HG03139 (cell line): ENCODE data around the gene FBXW8.

Experiments used
- ATAC-seq: cut with Tn5 transposase; IDR thresholded peaks from one replicate; pipeline ENCODE4 v1.9.1; 2021; ENCODE audit not compliant: unreplicated experiment

FBXW8 gene

GRCh38 chr12:117036547-117036946, 125.8 kb downstream of the FBXW8 start:
- no peak for ATAC-seq

DNA sequence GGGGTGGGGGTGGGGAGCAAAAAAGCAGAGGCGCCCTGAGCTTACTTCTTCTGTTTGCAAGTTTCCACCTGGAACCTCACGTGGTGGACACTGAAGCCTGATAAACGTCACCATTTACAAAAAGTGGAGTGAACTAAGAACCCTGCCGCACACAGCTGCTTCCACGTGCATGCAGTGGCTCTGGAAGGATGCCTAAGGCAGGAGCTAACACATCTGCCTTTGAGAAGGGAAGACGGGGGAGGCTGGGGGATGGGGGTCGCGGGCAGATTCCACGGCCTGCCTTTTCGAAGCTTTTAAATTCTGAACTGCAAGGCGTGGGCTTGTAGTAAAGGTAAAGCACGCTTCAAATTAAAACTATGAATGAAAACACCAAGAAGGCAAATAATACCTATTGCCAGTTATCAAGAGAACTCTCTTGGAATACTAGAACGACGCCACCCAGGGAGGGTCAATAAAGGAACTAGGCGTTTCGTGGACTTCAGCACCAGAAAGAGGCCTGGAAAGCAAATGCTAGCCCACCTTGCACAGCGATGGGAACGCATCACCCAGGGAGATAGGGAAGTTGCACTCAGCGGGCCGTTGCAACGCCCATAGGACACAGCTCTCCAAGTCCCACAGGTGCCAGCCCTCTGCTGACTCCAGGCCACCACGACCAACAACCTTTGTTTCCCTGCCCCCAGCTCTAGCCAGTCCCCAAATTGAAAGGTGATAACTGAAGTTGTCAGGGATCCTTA, 126.7 kb downstream of the FBXW8 start:
- no peak for ATAC-seq

- ATAC-seq = no peak
Measured at GRCh38 chr12:117038023-117038680, 127.4 kb downstream of the FBXW8 start.

DNA sequence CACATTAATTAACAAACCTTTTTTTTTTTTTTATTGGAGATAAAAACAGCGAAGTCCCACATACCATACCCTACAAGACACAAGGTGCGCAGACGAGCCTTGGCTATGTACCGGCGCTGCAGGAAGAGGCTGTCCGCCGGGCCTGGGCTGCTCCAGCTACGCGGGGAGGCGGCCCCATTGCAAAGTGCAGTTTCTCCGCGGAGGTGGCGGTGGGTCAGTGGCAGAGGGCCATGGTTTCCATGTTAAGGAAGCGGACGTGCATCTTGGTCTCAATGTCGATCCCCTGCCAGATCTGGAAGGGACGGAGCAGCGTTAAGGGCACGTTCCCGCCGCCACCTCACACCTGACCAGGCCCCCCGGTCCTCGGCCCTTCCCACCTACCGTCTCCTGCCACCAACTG, 128.2 kb downstream of the FBXW8 start:
- no peak for ATAC-seq

DNA sequence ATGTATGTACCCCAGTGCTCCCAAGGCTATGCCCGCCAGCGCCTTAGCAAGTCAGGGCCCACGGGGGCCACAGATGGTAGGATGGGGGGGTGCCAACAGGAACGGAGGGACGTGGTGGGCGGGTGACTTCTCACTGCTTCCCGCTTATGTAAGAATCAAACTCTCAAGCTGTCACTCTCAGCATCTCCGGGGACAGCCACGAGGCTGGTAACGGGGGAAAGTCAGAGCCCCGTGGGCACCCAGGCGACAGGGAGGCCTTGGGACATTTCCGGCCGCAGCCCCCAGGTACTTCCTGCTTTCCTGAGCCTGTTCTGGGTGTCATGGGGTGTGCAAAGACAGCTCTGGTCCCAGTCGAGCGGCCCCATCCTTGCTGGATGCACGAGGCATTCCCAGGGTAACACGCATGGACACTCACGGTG, 129.2 kb downstream of the FBXW8 start:
- ATAC-seq = no peak

DNA sequence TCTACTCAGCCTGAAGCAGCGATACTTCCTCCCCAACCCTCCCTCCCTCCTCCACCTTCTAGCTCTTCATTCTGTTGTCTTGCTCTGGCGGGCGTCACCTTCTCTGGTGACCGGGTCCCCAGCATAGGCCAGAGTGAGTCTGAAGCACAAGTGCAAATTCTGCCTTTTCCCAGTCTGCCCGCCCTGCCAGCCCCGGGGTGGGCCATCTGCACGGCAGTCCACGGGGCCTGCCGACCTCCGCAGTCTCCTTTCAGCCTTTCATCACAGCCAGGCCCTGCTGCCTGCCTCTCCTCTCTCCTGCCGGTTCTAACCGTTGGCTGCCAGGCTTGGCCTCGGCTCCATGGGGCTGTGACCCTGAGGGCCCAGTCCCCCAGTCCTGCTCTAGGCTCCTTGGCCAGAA, 129.7 kb downstream of the FBXW8 start:
- ATAC-seq = no peak

DNA sequence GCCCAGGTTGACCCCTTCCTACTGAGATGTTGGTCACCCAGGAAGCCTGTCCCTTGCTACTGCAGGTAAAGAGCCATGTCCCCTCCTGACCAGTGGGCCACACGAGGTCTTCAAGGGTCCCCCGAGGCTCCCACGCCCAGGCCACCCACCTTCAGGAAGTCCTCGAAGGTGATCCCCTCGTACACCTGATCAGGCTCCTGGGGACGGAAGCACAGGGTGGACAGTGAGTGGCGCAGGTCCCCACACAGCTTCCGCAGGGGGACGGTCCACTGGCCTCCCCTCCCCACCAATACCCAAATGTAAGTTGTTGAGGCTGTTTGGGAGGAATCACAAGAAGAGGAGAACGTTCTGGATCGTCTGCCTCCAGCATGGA, 131.0 kb downstream of the FBXW8 start:
- ATAC-seq = no peak

GRCh38 chr12:117042171-117042842, 131.6 kb downstream of the FBXW8 start:
- no peak for ATAC-seq

- ATAC-seq = no peak
Measured at GRCh38 chr12:117042862-117043261, 132.1 kb downstream of the FBXW8 start.

GRCh38 chr12:117044311-117044710, 133.6 kb downstream of the FBXW8 start:
- ATAC-seq = no peak

DNA sequence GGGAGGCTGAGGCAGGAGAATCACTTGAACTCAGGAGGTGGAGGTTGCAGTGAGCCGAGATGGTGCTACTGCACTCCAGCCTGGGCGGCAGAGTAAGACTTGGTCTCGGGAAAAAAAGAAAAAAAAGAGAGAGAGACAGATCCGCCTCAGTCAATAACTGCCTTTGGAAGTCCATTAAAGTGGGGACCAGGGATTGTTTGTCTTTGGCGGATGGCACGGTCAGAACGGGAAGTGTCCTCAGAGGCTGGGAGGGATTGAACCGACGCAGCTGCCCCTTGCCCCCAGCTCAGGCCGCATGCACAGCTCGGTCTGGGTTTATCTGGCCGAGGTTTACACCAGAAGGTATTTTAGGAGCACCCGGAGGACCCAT, 134.0 kb downstream of the FBXW8 start:
- no peak for ATAC-seq

DNA sequence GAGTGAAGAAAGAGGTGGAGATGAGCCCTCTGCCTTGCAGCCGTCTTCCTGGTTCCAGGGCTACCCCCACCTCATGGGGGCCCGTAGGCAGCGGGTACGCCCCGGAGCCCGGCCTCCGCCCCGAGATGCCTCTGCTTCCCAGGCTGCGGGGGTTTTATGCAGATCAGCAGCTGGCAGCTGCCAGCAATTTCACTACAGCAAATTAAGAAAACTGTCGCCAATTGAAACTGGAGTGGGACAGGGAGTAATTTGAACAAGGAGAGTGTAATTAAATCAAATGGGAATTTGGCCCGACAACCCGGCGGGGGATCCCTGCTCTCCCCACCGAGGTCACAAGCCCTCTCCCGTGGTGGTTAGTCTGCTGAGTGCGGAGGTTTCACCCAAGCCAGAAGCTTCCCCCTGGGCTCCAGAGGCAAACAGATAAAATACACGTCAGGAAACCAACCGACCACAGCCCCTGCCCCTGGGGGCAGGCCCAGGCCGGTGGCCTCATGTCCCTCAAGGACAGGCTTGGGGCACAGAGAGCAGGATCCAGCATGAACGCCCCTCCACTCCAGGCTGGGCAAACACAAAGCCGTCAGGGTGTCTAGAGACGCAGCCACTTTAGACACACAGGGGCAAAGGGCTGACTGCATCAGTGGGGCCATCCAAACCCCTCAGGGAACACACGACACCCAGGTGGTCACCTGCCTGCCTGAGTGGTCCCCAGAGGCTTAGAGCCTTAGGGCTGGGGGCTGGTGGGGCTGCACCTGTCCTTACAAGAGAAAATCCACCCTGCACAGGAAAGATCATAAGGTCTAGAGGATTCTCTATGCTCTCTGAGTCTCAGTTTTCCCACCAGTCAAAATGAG, 134.6 kb downstream of the FBXW8 start:
- no peak for ATAC-seq

GRCh38 chr12:117046011-117046369, 135.2 kb downstream of the FBXW8 start:
- ATAC-seq = no peak

- ATAC-seq = no peak
Measured at GRCh38 chr12:117046425-117046824, 135.7 kb downstream of the FBXW8 start.

DNA sequence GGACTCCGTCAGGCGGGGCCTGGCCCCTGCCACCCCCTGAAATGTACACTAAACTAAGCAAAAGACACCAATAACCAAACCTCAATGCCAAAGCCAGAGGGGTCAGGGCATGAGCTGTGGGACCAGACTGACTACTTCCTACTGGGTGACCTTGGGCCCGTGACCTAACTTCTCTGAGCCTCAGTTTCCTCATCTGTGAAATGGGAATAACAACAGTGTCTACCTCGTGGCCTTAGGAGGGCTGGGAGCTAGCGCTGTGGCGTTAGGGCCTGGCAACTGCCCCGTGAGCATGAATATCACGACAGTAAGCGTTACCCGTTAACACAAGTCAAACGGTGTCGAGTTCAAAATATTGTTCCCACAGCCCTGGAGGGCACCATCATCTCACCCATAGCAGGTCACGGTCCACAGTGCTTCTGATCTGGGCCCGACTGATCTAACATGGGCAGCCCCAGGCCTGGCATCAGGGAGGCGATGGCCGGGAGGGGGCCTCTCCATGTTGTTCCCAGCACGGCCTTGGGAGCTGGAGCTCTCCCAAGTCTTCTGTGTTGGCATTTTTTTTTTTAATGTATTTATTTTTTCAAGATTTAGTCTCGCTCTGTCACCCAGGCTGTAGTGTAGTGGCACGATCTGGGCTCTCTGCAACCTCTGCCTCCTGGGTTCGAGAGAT, 136.2 kb downstream of the FBXW8 start:
- no peak for ATAC-seq

DNA sequence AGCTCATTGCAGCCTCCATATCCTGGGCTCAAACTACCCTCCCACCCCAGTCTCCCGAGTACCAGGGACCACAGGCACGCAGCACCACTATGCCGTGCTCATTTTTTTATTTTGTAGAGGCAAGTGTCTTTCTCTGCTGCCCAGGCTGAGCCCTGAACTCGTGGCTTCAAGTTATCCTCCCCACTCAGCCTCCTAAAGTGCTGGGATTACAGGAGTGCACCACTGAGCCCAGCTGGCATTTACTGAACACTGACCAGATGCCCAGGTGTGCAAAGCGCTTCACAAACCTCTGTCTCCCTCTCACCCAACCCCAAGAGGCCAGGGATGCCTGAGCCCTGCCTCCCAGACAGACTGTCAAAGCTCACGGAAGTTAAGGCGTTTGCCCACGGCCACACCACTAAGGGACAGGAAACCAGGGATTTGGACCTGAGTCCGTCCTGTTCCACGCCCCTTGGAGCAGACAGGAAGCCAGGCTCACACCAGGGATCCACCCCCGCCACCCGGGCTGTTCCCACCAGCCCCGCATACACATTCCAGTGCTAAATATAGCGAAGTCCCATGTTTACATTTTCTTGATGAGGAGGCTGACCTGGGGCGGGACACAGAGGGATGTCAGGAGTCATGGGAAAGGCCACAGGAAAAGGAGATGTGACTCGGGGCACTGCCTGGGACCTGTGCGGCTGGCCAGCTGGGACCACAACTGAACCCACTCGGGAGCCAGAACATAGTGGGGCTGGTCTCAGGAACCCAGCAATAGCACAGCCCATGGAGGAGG, 137.2 kb downstream of the FBXW8 start:
- ATAC-seq = no peak

DNA sequence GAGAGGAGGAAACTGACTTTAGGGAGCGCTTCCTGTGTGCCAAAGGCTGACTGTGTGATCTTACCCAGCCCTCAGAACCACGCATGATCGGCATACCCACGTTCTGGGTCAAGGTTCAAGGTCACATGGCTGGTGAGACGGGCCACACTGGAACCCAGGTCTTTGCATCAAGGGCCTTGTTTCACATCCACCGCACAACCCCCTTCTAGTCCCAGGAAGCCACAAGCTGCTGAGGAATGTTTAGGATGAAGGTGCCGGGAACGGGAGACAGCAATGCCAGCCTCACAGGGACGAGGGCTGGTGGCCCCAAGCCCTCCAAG, 137.8 kb downstream of the FBXW8 start:
- ATAC-seq = no peak

DNA sequence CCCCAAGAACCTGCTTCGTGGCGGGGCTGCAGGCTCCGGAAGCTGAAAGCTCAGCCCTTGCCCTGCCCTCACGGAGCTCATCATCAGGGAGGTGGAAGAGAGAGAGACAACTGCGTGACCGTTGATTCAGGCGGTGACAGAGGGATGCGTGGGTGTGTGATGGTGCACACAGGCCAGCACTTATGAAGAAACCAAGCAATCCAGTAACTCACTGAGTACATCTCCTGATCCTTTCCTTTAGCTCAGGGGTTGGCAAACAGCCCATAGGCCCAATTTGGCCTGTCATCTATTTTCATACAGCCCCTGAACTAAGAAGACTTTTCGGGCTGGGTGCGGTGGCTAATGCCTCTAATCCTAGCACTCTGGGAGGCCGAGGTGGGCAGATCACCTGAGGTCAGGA, 138.5 kb downstream of the FBXW8 start:
- no peak for ATAC-seq

- no peak for ATAC-seq
Measured at GRCh38 chr12:117050060-117050459, 139.3 kb downstream of the FBXW8 start.

GRCh38 chr12:117051380-117051779, 140.6 kb downstream of the FBXW8 start:
- ATAC-seq = no peak
